Activated T-helper 1 cell treated with anti-CD3 and anti-CD28 coated beads, Interleukin-12 subunit alpha, Interleukin-12 subunit beta, Interleukin-2, Interleukin-4 antibody, amounts not matched to agents 30 ng/mL and 10 ng/mL and 1 ng/mL, durations not matched to agents 14 hours and 24 hours and 36 hours (primary cell): ENCODE data around the gene MED15. TPM values are rescaled to one million over a fixed set of nuclear protein-coding genes. Genes with fewer than 3 reads are reported as not detected.
"Not testable (repeated sequence)": the region's sequence is repeated elsewhere in the genome, so short reads cannot be mapped to it uniquely, and the experiment has no call there.

Source experiments
- DNase-seq: peaks from one replicate; pipeline ENCODE4 v3.0.0; 2021; ENCODE audit warnings: low spot score
- H3K27ac Mint-ChIP-seq: one replicate; pipeline ENCODE4 v1.8.0; 2021; ENCODE audit warnings: mild to moderate bottlenecking, mixed read lengths
- H3K27me3 Mint-ChIP-seq: one replicate; pipeline ENCODE4 v1.8.0; 2022; ENCODE audit warnings: mild to moderate bottlenecking, moderate library complexity, mixed read lengths; ENCODE audit not compliant: insufficient read depth
- H3K36me3 Mint-ChIP-seq: one replicate; pipeline ENCODE4 v1.8.0; 2021; ENCODE audit warnings: low read depth, mixed read lengths
- H3K4me1 Mint-ChIP-seq: one replicate; pipeline ENCODE4 v1.8.0; 2021; ENCODE audit warnings: low read depth, mixed read lengths
- H3K4me3 Mint-ChIP-seq: one replicate; pipeline ENCODE4 v1.8.0; 2021; ENCODE audit warnings: mild to moderate bottlenecking, moderate library complexity, mixed read lengths
- H3K9me3 Mint-ChIP-seq: one replicate; pipeline ENCODE4 v1.8.0; 2021; ENCODE audit warnings: mixed read lengths
- intact Hi-C: fragments of 100-400 bp; cut with micrococcal nuclease; formaldehyde crosslinking; loops from one replicate; pipeline ENCODE4 v1.15.1; 2024
- total RNA-seq: library from RNA; stranded (reverse); gene quantifications from 2 replicates; pipeline ENCODE4 v1.2.3, GENCODE V29; 2022

MED15 gene
- total RNA-seq, 1 donor from 2014 or later = 110 TPM

DNA sequence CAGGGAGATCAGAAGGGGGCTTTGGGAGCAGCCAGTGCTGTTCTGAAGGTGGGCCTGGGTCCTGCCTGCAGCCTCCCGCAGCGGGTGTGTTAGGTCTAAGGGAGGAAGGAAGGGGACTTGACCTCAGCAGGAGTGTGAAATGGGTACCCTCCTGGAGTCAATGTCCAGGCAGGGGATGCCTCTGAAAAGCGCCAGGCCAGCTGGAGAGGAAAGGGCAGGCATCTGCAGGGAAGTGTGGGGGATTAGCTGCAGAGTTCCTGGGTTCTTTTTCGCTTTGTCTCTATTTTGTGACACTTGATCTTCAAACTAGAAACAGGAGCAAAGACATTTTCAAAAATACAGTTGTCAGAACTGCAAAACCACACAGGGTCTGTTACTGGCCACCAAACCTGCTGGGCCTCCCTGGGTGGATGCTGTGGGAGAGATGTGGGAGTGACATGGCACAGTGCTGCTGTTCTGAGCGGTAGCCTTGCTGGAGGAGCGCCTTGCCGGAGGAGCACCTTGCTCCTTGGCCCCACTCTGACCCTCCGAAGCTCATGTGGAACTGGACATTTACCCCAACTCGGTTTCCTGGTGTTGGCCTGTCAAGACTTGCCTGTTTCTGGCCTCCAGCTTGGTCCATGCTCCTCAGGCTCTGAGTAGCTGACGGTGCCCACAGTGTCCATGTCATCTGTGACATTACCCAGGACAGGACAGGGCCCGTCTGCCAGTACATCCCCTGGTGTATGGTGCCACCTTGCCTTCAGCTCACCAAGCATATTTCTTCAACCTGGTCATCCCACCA lies 25.9 kb downstream of the MED15 start:
- Mint-ChIP-seq H3K4me3 (peak overlapping the region; percentile 37), H3K27ac (peak overlapping the region; percentile 71), H3K27me3 (no peaks in the 10 kb centered on the region), H3K4me1 (peaks cover 35% of the 10 kb centered on the region), H3K36me3 (peaks cover 10% of the 10 kb centered on the region), H3K9me3 (no peaks in the 10 kb centered on the region)
- DNase-seq = no peak
- intact Hi-C loops = no loop called here

GRCh38 chr22:20533879-20534265 lies 26.5 kb downstream of the MED15 start:
- DNase-seq = no peak
- Mint-ChIP-seq H3K4me1 (peaks cover 35% of the 10 kb centered on the region), H3K4me3 (no peak overlapping the region), H3K27me3 (no peaks in the 10 kb centered on the region), H3K27ac (peak overlapping the region; percentile 37), H3K9me3 (no peaks in the 10 kb centered on the region), H3K36me3 (peaks cover 16% of the 10 kb centered on the region)
- intact Hi-C loops = no loop called here

GRCh38 chr22:20536590-20537324 lies 29.3 kb downstream of the MED15 start:
- Mint-ChIP-seq H3K9me3 (no peaks in the 10 kb centered on the region), H3K27me3 (no peaks in the 10 kb centered on the region), H3K36me3 (peaks cover 24% of the 10 kb centered on the region), H3K4me3 (no peak overlapping the region), H3K27ac (peak overlapping the region; percentile 29), H3K4me1 (peaks cover 28% of the 10 kb centered on the region)
- DNase-seq = no peak
- intact Hi-C loops = no loop called here

- no peak for DNase-seq
- Mint-ChIP-seq H3K36me3 (peaks cover 28% of the 10 kb centered on the region), H3K27me3 (no peaks in the 10 kb centered on the region), H3K4me1 (peaks cover 24% of the 10 kb centered on the region), H3K9me3 (no peaks in the 10 kb centered on the region), H3K27ac (no peak overlapping the region), H3K4me3 (no peak overlapping the region)
- intact Hi-C loops = no loop called here
Measured at GRCh38 chr22:20537325-20537756, 29.9 kb downstream of the MED15 start.

GRCh38 chr22:20537983-20538382 lies 30.6 kb downstream of the MED15 start:
- Mint-ChIP-seq H3K27me3 (no peaks in the 10 kb centered on the region), H3K4me1 (peaks cover 23% of the 10 kb centered on the region), H3K9me3 (no peaks in the 10 kb centered on the region), H3K27ac (no peak overlapping the region), H3K36me3 (peaks cover 34% of the 10 kb centered on the region), H3K4me3 (no peak overlapping the region)
- no peak for DNase-seq
- intact Hi-C loops = no loop called here

- intact Hi-C loops, H3K27me3 Mint-ChIP-seq, H3K9me3 Mint-ChIP-seq, DNase-seq, H3K27ac Mint-ChIP-seq, H3K4me3 Mint-ChIP-seq: not testable (repeated sequence)
- H3K4me1 Mint-ChIP-seq = peaks cover 16% of the 10 kb centered on the region
- peaks cover 35% of the 10 kb centered on the region for H3K36me3 Mint-ChIP-seq
Measured at GRCh38 chr22:20538875-20539274, 31.5 kb downstream of the MED15 start.

GRCh38 chr22:20542055-20542454 lies 34.6 kb downstream of the MED15 start:
- H3K36me3 Mint-ChIP-seq = peaks cover 48% of the 10 kb centered on the region
- H3K9me3 Mint-ChIP-seq = no peaks in the 10 kb centered on the region
- intact Hi-C loops = loop anchor here (2.0 kb wide), 1 partner anchor 13 kb away; no protein-coding TSS in a partner anchor
- H3K27me3 Mint-ChIP-seq = no peaks in the 10 kb centered on the region
- H3K4me3 Mint-ChIP-seq = no peak overlapping the region
- H3K4me1 Mint-ChIP-seq = peaks cover 38% of the 10 kb centered on the region
- H3K27ac Mint-ChIP-seq = no peak overlapping the region
- no peak for DNase-seq

GRCh38 chr22:20542736-20543135 lies 35.3 kb downstream of the MED15 start:
- no peak for DNase-seq
- peaks cover 44% of the 10 kb centered on the region for H3K36me3 Mint-ChIP-seq
- no peaks in the 10 kb centered on the region for H3K27me3 Mint-ChIP-seq
- H3K4me1 Mint-ChIP-seq = peaks cover 38% of the 10 kb centered on the region
- no peak overlapping the region for H3K4me3 Mint-ChIP-seq
- no peak overlapping the region for H3K27ac Mint-ChIP-seq
- intact Hi-C loops = loop anchor here (2.0 kb wide), 1 partner anchor 14 kb away; no protein-coding TSS in a partner anchor
- no peaks in the 10 kb centered on the region for H3K9me3 Mint-ChIP-seq

- H3K27ac Mint-ChIP-seq, DNase-seq, H3K4me3 Mint-ChIP-seq, H3K9me3 Mint-ChIP-seq, intact Hi-C loops, H3K27me3 Mint-ChIP-seq: not testable (repeated sequence)
- Mint-ChIP-seq H3K4me1 (peaks cover 54% of the 10 kb centered on the region), H3K36me3 (peaks cover 29% of the 10 kb centered on the region)
Measured at GRCh38 chr22:20545318-20545634, 37.9 kb downstream of the MED15 start.

GRCh38 chr22:20545681-20546521 lies 38.5 kb downstream of the MED15 start:
- H3K9me3 Mint-ChIP-seq = no peaks in the 10 kb centered on the region
- no peak overlapping the region for H3K27ac Mint-ChIP-seq
- peaks cover 29% of the 10 kb centered on the region for H3K36me3 Mint-ChIP-seq
- H3K4me3 Mint-ChIP-seq = no peak overlapping the region
- intact Hi-C loops = no loop called here
- peaks cover 60% of the 10 kb centered on the region for H3K4me1 Mint-ChIP-seq
- no peak for DNase-seq
- H3K27me3 Mint-ChIP-seq = no peaks in the 10 kb centered on the region

DNA sequence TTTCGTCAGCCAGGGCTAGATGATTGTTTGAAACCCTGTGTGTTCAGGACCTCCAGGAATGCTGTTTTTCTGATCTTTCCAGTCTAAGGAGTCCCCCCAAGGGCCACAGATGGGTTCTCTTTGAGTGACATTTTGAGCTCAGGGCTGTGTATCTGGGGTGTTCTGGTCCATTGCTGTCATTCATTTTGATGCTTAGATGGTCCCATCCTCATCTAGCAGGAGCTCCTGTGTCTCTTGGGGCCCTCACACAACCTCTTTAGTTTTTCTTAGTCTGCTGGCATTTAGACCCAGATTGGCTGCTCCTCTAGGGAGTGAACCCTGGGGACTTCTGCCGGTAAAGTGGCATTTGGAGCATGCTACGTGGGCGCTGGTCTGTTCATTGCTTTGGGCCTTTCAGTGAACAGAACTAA lies 39.1 kb downstream of the MED15 start:
- DNase-seq = no peak
- Mint-ChIP-seq H3K4me3 (no peak overlapping the region), H3K36me3 (peaks cover 31% of the 10 kb centered on the region), H3K27ac (no peak overlapping the region), H3K27me3 (no peaks in the 10 kb centered on the region), H3K4me1 (peaks cover 66% of the 10 kb centered on the region), H3K9me3 (no peaks in the 10 kb centered on the region)
- intact Hi-C loops = no loop called here

- H3K27me3 Mint-ChIP-seq = no peaks in the 10 kb centered on the region
- intact Hi-C loops = no loop called here
- H3K4me1 Mint-ChIP-seq = peaks cover 71% of the 10 kb centered on the region
- DNase-seq = no peak
- no peaks in the 10 kb centered on the region for H3K9me3 Mint-ChIP-seq
- no peak overlapping the region for H3K4me3 Mint-ChIP-seq
- H3K27ac Mint-ChIP-seq = no peak overlapping the region
- H3K36me3 Mint-ChIP-seq = peaks cover 32% of the 10 kb centered on the region
Measured at GRCh38 chr22:20547029-20547428, 39.6 kb downstream of the MED15 start.

DNA sequence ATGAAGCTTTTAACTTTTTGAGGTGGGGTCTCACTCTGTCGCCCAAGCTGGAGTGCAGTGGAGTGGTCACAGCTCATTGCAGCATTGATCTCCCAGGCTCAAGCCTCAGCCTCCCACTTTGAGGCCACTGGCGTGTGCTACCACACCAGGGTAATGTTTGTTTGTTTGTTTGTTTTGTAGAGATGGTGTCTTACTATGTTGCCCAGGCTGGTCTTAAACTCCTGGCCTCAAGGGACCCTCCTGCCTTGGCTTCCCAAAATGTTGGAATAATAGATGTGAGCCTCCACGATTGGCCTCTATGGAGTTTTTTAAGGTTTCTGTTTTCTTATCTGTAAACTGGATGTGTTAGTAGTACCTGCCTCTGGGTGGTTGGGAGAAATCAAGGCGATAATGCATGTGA lies 41.4 kb downstream of the MED15 start:
- peaks cover 30% of the 10 kb centered on the region for H3K36me3 Mint-ChIP-seq
- no peaks in the 10 kb centered on the region for H3K27me3 Mint-ChIP-seq
- H3K4me3 Mint-ChIP-seq = peak overlapping the region; percentile 28

More for the DNA sequence above, 41.4 kb downstream of the MED15 start:
- H3K27ac Mint-ChIP-seq = peak overlapping the region; percentile 95
- no peak for DNase-seq
- intact Hi-C loops = no loop called here
- H3K9me3 Mint-ChIP-seq = no peaks in the 10 kb centered on the region
- peaks cover 70% of the 10 kb centered on the region for H3K4me1 Mint-ChIP-seq
